GM11168 (cell line): ENCODE measurements around the gene SNX1.

ENCODE experiments used
- in situ Hi-C: fragments of 300-500 bp; cut with MboI; formaldehyde crosslinking; loops from one replicate; pipeline ENCODE4 v1.12.0; 2022; ENCODE audit warnings: low sequenced_read_pairs; ENCODE audit not compliant: unreplicated experiment

The SNX1 gene

DNA sequence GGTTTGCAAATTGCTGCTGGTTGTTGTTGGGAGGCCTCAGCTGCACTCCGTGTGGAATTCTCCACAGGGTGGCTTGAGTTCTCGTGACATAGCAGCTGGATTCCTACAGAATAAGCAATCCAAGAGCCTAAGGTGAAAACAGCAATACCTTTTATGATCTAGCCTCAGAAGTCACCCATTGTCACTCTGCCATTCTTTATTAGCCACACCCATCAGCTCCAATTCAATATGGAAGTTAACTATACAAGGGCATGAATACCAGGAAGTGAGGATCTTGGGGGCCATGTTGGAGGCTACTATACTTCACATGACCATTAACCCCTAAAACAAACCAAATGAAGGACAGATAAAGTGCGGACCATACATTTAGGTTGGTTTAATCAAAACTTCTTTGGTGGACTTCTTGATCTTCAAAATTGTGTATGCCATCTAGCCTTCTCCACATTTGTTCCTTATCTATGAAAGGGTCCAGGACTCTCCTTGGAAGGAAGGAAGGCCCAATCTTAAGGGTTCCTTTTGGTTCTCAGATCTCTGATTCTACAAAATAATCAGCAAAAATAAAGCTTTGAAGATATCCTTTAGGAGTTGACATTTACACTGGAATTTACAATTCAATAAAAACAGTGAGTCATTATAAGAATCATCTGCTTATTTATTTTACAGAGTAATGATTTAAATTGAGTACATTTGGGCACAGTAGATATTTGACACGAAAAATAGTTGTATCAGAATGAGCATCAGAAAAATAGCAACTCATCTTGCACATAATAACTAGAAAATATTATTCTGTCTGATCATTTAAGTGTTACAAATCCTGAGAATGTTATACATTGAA, 23.6 kb upstream of the SNX1 start:
- in situ Hi-C loops: loop anchor here (25.0 kb wide), 1 partner anchor 460 kb away; no protein-coding TSS in a partner anchor

DNA sequence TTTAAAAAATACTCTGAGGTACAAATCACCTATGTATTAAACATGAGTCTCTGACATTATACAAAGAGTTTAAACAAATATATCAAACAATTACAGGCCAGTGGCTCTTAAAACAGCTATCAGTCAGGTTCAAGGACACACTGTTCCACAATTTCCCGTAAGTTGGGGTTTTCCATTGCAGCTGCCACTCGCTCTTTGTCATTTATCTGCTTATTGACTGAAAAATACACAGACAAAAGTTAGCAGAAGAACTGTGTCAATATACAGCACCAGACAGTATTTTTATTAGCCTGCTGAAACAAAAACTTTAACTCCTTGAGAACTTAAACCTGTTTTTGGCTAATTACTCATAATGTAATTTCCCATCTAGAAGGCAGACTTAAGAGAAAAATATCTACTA, 23.0 kb upstream of the SNX1 start:
- in situ Hi-C loops: loop anchor here (25.0 kb wide), 1 partner anchor 461 kb away; no protein-coding TSS in a partner anchor

DNA sequence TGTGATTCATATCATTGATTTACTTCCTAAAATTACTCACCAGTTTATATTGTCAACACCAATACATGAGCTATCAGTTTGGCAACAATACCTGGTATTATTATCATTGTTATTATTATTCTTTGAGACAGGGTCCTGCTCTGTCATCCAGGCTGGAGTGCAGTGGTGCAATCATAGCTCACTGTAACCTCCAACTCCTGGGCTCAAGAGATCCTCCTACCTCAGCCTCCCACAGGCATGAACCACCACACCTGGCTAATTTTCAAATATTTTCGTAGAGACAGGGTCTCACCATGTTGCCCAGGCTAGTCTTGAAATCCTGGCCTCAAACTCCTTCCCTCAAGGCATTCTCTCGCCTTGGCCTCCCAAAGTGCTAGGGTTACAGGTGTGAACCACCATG, 22.3 kb upstream of the SNX1 start:
- in situ Hi-C loops: loop anchor here (25.0 kb wide), 1 partner anchor 461 kb away; no protein-coding TSS in a partner anchor

DNA sequence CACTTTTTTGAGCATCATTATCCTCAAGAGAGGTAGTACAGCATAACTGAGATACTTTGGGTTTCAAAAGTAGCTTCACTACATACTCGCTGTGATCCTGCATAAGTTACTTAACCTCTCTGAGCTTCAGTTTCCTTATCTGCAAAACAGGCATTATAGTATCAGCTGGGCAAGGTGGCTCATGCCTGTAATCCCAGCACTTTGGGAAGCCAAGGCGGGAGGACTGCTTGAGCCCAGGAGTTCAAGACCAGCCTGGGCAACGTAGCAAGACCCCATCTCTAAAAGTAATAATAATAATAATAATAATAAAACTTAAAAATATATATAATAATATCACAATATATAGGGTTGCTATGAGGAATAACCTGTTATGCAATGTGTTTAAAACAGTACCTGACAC, 13.0 kb upstream of the SNX1 start:
- in situ Hi-C loops: no loop called here

DNA sequence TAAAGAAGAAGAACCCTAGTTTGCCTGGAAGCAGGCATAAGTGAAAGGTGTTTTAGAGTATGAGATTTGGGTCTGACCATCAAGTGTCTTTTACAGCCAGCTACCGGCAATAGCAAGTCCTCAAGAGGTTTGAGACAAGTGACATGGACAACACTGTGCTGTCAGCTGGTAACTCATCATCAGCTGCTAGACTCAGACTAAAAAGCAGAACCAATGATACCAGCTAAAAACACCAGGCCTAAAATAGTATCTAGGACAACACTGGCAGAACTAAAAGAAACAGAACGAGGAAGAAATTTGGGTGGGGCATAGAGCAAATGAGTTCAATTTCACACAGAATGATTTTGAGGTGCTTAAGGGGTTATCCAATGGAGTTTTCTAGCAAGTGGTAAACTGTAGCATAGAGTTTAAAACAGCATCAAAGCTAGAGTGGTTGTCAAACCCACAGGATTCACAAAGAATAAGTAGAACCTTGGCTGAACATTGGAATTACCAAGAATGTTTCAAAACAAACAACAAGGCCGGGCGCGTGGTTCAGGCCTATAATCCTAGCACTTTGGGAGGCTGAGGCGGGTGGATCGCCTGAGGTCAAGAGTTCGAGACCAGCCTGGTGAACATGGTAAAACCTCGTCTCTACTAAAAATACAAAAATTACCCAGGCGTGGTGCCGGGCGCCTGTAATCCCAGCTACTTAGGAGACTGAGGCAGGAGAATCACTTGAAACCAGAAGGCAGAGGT, 6.1 kb upstream of the SNX1 start:
- in situ Hi-C loops: no loop called here

DNA sequence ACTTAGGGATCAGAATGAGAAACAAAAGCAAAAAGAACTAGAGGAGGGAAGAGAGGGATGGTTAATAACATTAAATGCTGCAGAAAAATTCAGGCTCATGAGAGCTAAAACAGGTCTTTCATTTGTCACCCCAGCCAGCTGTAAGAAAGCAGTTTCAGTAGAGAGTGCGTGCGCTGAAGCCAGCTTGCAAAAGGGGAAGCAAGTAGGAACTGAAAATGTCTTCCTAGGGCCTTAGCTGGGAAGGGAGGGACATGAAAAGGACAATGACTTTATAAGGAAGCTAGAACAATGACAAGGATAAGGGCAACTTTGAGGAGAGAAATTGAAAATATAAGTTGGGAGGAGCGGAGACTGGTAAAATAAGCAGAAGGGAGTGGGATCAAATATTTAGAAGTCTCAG, 5.3 kb upstream of the SNX1 start:
- in situ Hi-C loops: no loop called here

DNA sequence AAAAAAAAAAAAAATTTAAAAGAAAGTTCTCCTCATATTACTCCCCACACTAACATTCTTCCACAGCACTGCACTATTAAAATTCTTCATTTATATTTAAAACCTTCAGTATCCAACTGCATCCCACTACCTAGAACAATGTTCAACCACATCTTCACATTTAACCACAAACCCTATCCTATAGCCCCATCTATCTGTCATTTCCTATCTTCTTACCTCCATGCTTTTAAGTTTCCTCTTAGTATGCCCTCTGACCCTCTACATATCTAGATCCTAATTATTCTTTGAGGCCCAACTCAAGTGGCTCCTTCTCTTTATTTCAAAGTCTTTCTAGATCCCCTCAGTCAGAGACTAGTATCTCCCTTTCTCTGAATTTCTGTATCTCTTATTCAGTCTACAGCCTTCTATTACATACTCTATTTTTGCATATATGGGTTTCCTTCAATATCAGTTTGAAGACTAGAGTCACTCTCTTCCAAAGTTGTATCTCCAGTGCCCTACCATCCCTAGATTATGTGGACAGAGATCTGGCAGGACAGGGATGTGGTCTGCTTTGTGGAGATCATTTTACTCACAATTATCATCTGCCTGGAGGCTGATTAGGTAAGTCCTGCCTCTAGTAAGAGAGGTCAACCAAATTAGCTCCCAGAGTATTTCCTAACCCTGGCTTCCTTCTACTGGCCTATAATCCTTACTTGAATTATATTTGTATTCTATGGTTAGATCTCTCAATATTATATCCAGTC, 3.5 kb upstream of the SNX1 start:
- in situ Hi-C loops: no loop called here

DNA sequence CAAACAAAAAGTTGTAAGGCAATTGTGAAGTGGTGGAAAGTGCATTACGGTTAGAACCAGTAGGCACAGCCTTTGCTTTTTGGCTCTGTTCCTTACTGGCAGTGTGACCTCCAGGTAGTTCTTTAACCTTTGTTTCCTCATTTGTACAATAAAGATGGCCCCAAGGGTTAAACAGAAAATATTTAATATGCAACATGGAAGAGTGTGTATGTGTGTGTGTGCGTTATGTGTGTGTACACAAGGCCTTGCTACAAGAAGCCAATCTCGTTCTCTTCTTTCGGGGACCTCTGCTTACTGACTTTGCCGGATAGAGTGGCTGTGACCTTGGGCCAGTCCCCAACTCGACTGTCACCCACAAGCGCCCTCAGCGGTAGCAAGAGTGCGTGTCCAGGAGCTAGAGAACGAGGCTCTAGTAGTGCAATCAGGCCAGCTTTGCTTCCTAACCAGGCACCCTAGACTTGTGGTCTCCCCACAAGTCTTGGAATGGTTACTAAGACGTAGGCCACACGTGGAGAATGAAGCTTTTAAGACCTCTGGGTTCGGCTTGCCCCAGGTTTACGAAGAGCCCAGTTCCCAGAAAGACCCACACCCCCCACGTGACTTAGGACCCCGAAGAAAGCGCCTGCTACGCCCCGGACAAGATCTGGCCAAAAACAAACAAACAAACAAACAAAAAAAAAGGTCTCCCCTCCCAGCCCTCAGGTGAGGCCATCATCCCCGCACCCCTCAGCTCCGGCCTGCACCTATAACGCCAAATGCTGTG, 2.7 kb upstream of the SNX1 start:
- in situ Hi-C loops: no loop called here

DNA sequence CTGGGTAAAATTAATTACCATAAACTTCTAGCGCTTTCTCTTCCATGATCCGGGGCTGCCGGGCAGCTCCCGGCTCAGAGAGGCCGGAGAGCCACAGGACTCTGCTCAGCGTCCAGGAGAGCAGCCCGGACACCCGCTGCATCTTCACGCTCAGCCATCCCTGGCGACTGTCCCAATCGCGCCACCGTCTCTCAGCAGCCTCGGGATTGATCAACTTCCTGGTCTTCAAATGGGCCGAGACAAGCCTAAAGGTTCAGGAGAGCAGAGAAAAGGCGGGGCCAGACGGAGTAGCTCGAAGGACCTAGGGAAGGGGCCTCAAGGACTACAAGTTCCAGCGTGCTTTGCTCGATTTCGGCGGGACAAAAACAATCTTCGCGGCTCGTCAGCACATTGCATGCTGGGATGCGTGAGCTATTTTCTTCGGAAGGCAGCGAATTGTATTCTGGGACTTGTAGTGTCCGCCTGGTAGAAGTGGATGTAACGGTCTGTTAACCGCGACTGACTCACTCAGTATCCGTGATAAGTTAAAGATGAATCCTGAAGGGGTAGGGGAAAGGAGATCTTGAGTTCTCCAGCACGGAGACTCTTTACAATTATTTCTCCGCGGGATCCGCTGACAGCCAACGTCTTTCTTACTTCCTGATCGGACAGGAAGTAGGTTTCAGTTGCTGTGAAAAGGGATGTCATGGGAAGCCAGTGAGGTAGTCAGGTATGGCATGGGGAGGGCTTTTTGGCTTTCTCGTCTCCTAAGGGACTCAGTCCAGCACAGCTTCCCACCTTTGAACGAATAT, 2.0 kb upstream of the SNX1 start, which contains the start of gene CIAO2A:
CIAO2A (minus strand) TSS at position 212 of the 791 bp plus-strand sequence; CDS start at position 142, 70 bp downstream.
- in situ Hi-C loops: no loop called here

DNA sequence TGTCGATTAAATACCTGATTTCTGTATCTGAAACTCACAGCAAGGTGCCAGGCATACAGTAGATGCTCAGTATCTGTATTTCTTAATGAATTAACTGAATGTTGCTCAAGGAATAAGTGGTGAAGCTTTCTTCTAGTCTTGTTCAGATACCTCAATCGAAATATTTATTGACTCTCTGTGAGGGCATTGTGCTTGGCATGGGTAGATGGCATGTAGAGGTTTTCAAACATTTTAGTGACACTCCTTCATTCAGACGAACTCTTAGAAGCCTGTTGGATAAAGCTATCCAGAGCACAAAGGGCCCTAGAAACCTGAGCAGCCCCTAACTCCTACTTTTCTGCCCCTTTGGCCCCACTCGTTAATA, 369 bp upstream of the SNX1 start:
- in situ Hi-C loops: no loop called here

DNA sequence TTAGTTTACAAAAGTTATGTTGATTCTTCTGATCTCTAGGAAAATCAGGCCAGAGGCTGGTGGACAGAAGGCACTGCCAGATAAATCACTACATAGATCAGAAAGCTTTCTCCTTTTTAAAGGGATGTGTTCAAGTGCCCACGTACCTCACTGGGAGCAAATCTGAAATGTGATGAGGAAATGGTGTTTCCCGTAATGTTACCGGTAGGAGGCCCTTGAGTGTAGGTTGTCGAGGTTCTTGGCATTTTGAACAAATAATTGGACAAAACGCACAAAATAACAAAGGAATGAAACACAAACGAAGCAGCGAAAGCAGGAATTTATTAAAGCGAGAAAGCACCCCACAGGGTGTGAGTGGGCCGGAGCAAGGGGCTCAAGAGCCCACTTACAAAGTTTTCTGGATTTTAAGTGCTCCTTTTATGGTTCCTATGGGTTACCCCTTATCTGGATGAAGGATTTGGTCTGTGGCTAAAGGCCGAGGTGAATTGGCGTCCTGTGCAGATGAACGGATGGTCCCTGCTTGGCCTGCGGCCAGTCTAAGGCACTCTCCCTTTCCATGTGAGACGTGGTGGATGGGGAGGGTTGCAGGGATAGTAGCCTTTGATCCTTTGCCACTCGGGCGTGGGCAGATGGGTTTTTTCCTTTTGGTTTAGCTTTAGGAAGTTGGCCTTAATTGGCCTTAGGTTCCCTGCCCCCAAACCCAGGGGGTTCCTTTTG, 1.0 kb downstream of the SNX1 start:
- in situ Hi-C loops: no loop called here

DNA sequence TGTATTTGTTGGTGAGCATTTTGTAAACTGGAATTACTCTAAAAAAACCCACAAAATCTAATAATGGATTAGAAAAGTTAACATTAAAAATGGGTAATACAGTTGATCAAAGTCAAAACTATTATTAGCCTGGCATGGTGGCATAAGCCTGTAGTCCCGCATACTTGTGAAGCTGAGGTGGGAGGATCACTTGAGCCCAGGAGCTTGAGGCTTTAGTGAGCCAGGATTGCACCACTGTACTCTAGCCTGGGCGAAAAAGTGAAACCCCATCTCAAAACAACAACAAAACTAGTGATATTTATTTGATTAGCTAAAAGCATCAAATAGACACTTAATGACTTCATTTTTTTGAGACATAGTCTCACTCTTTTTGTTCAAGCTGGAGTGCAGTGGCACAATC, 3.6 kb downstream of the SNX1 start:
- in situ Hi-C loops: no loop called here

DNA sequence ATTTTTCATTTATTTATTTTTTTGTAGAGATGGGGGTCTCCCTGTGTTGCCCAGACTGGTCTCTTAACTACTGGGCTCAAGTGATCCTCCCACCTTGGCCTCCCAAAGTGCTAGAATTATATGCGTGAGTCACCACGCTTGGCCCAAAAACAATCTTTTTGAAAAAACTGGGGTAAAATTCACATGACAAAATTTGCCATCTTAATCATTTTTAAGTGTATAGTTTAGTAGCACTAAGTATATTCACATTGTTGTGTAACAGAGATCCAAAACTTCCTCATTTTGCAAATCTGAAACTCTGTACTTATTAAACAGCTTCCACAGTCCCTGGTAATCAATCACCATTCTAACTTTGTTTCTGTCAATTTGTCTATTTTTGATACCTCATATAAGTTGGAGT, 5.2 kb downstream of the SNX1 start:
- in situ Hi-C loops: no loop called here

DNA sequence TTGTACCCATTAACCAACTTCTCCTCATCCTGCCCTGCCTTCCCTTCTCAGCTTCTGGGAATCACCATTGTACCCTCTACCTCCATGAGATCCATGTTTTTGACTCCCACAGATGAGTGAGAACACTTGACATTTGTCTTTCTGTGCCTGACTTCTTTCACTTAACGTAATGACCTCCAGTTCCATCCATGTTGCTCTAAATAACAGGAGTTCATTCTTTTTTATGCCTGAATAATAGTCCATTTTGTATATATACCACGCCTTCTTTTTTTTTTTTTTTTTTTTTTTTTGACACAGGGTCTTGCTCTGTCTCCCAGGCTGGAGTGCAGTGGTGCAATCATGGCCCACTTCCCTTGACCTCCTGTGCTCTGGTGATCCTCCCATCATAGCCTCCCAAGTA, 6.7 kb downstream of the SNX1 start:
- in situ Hi-C loops: no loop called here

DNA sequence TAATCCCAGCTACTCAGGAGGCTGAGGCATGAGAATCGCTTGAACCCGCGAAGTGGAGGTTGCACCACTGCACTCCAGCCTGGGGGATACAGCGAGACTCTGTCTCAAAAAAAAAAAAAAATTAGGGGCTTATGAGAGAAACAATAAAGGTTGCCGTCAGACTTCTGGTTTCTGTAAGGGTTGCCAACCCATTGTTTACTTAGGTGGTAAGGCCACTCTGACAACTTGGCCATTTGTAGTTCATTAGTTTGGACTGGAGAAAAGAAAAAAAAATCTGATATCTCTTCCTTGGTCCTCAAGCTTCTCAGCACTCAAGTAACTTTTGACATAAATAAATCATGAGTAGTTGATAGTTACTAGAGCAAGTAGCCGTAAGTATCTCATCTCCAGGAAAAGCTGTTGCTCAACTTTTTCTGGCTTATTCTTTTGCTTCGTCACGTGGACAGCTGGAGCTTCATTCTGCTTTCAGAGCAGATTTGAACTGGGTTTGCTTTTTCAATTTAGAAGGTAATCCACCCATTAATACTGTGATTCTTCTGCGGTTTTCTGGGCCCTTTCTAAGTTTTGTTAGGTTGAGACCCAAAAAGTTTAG, 9.4 kb downstream of the SNX1 start:
- in situ Hi-C loops: no loop called here

DNA sequence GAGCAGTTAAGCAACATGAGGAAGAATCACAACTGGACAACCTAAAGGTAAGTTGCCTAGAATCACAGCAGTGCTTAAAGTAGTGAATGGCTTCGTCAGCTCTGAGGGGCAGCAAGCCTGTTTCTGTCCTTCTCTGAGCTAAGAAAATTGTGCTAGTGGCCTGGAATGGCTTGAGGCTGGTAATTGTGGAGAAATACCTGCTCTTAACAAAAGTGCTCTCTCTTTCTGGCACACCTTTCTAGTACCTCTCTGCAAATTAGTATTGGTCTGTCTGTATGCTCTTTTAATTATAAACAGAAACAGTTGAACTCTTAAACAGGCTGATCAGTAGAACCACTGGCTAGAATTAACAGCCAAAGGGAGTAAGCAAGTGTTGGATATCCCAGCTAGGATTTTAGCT, 11.6 kb downstream of the SNX1 start:
- in situ Hi-C loops: no loop called here

DNA sequence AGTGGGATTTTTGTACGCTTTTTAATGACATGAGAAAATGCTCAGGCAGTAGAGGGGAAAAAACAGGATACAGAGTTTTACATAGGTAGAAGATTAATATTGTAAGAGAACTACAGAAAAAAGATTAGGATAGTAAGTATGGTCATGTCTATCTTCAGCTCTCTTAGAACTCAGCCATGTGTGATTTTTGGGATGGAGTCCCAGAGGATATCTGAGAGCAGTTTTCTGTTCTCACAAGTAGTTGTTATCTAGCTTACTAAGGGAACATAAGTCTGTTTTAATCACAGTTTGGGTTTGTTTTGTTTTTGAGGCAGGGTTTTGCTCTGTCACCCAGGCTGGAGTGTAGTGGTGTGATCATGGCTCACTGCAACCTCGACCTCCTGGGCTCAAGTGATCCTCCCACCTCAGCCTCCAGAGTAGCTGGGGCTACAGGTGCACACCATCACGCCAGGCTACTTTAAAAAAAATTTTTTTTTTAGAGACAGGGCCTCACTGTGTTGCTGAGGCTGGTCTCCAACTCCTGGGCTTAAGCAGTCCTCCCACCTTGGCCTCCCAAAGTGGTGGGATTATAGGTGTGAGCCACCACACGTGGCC, 14.4 kb downstream of the SNX1 start:
- in situ Hi-C loops: loop anchor here (5.0 kb wide), 1 partner anchor 47 kb away; no protein-coding TSS in a partner anchor
